ENCODE data around the gene CFAP46. TPM values are rescaled to one million over a fixed set of nuclear protein-coding genes. Genes with fewer than 3 reads are reported as not detected.

CFAP46 gene
- total RNA-seq (1 to 10 TPM in 7 of 10 donors, under 1 TPM in 3; 0.61 to 1.9 (median 1.2) TPM), polyA plus RNA-seq (under 1 TPM; 0.36 to 0.88 TPM)
- long read RNA-seq, donor 1, partial matches to known transcripts, result 1 of 3 reads
- long read RNA-seq, donor 1, other reads (novel, unspliced or antisense), result 1 of 3 reads
- long read RNA-seq, donor 2, partial matches to known transcripts, result 0 of 1 reads
- long read RNA-seq, donor 2, other reads (novel, unspliced or antisense), result 0 of 1 reads
- long read RNA-seq, donor 3, partial matches to known transcripts, result 1 of 5 reads
- long read RNA-seq, donor 3, other reads (novel, unspliced or antisense), result 3 of 5 reads

- no peak within 1 kb of the TSS for H3K27ac ChIP-seq
- ATAC-seq, result peak; percentile 58 to 82 (median 72)
Observed at GRCh38 chr10:132942101-132943057, at the start of gene CFAP46. Gene CFAP46, minus strand, starts transcription at chr10:132942570. Its CDS starts 86 bp downstream, at chr10:132942484.

GRCh38 chr10:132991706-132992432, 49.5 kb upstream of the CFAP46 start:
- TF ChIP-seq, protein P1, sequence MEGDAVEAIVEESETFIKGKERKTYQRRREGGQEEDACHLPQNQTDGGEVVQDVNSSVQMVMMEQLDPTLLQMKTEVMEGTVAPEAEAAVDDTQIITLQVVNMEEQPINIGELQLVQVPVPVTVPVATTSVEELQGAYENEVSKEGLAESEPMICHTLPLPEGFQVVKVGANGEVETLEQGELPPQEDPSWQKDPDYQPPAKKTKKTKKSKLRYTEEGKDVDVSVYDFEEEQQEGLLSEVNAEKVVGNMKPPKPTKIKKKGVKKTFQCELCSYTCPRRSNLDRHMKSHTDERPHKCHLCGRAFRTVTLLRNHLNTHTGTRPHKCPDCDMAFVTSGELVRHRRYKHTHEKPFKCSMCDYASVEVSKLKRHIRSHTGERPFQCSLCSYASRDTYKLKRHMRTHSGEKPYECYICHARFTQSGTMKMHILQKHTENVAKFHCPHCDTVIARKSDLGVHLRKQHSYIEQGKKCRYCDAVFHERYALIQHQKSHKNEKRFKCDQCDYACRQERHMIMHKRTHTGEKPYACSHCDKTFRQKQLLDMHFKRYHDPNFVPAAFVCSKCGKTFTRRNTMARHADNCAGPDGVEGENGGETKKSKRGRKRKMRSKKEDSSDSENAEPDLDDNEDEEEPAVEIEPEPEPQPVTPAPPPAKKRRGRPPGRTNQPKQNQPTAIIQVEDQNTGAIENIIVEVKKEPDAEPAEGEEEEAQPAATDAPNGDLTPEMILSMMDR (IDR thresholded peaks at IDR 0.05), result no peak
- ATAC-seq (no peak), DNase-seq (peak in 1 of 2 donors; percentile 6)
- no peak overlapping the region for H3K4me3 ChIP-seq
- H3K27ac ChIP-seq, result no peak overlapping the region
- peaks cover 0 to 52% (median 20%) of the 10 kb centered on the region in 7 donors for H3K27me3 ChIP-seq
- intact Hi-C loops (cut with DNase I), result no loop called here
- no peaks in the 10 kb centered on the region for H3K36me3 ChIP-seq
- no peaks in the 10 kb centered on the region for H3K9me3 ChIP-seq
- peaks cover 0 to 8% (median 0%) of the 10 kb centered on the region in 9 donors for H3K4me1 ChIP-seq
- WGBS, 2 donors, result 80% methylated on average over 20 of the region's 20 CpGs

More at GRCh38 chr10:132942101-132943057, at the start of gene CFAP46:
- TF ChIP-seq, protein P1 (IDR thresholded peaks at IDR 0.05), result peak in 1 of 9 donors; percentile 14
- H3K4me3 ChIP-seq, result peak within 1 kb of the TSS; percentile 49 to 77 (median 60)
- peaks cover 3 to 16% (median 13%) of the 10 kb centered on the region in 9 donors for H3K4me1 ChIP-seq
- DNase-seq, result peak; percentile 72 to 74
- no peaks in the 10 kb centered on the region for H3K9me3 ChIP-seq
- H3K27me3 ChIP-seq, result peaks cover 0 to 67% (median 57%) of the 10 kb centered on the region in 7 donors
- WGBS, 2 donors, result 2 to 3% methylated on average over 81 to 90 of the region's 90 CpGs
- intact Hi-C loops (cut with DNase I), result loop anchor here in 4 of 10 donors (5.0 to 10.0 kb wide), 2 partner anchors 180 to 182 kb away; no protein-coding TSS in a partner anchor
- H3K36me3 ChIP-seq, result no peaks in the 10 kb centered on the region

GRCh38 chr10:132990684-132991545, 48.5 kb upstream of the CFAP46 start:
- Histone ChIP-seq H3K4me1 (peaks cover 0 to 8% (median 0%) of the 10 kb centered on the region in 9 donors), H3K27ac (no peak overlapping the region), H3K9me3 (no peaks in the 10 kb centered on the region), H3K36me3 (no peaks in the 10 kb centered on the region), H3K27me3 (peaks cover 0 to 61% (median 28%) of the 10 kb centered on the region in 7 donors), H3K4me3 (no peak overlapping the region)
- DNase-seq, result no peak
- 75 to 79% methylated on average over 32 of the region's 32 CpGs for WGBS, 2 donors
- TF ChIP-seq, protein P1 (IDR thresholded peaks at IDR 0.05), result no peak
- intact Hi-C loops (cut with DNase I), result no loop called here
- no peak for ATAC-seq
